Stimulated activated CD8-positive, alpha-beta memory T cell treated with anti-CD3 and anti-CD28 coated beads, Interleukin-15, amount 100 ng/mL, for 48 hours (primary cell): ENCODE data around the gene RPS17.

Experiments
- DNase-seq, 2 donors: peaks; one replicate each; pipeline ENCODE4 v3.0.0-alpha.2; 2020; ENCODE audit warnings: low read depth in 2 of 2

Gene RPS17

DNA sequence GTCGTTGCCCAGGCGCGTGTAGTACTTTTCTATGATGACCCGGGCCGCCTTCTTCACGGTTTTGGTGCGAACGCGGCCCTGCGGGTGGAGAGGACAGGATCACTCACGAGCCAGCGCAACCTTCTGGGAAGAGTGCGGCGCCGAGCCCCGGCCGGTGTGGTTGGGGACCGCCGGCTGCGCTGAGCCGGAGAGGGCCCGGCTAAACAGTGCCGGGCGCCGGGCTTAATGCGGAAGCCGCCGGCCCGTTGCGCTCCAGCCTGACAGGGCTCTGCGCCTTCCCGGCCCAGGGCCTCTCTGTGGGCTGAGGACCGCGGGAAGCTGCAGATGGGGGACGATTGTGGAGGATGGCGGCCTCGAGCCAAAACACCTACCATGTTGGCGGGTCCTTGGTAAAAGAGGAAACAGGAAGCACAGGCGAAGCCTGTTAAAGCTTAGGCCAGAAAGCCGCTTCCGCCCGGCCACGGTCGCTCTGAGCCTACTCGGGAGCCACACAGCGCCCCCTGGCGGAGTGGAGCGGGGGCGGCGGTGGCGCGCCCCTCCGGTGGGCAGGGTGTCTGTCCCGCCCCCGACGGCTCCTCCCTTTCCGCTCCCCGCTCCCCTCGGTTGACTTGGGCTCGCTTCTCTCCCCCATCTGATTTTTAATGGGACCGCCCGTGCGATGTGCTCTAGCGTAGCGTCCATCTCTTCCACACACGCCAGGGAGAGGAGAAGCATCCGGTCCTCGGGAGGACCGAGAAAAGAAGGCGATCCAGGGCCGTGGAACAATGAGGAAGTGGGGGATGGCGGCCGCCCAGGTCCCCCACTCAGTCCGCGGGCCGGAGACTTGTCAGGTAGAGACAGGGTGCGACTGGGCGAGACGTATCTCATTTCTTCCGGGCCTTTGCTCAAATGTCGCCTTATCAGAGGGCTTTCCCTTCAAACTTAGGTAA is at the start of gene RPS17:
TSS of gene RPS17 (minus strand) at position 403 of the 929 bp plus-strand sequence. CDS start at position 374, 29 bp downstream.
- peak; percentile 97 to 98 for DNase-seq

DNA sequence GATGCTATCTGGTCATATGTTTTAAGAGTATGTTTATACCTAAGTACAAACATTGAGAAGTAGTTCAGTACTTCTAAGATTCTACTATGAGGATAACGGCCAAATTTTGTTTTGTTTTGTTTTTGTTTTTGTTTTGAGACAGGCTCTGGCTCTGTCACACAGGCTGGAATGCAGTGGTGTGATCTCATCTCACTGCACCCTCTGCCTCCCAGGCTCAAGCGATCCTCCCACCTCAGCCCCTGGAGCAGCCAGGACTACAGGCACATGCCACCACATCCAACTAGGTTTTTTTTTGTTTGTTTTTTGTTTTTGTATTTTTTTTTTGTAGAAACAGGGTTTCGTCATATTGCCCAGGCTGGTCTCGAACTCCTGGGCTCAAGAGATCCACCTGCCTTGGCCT is 47.5 kb upstream of the RPS17 start:
- no peak for DNase-seq

DNA sequence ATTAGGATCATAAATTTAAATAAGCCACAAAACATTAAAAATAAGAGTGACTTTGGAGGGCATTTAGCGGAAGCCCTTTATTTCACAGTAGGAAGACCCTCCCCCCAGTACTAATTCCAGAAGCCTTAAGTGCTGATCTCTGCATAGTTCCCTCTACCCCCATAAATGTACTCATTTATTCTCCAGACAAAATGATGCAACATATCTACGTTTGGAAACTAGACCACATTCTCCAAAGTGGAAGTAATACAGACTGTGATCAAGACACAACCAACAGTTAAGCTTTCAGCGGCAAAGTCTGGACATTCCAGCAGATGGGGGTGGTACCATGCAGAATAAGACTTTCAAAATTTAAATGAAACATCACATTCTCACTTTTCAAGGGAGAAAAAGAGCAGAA is 44.8 kb upstream of the RPS17 start:
- no peak for DNase-seq

DNA sequence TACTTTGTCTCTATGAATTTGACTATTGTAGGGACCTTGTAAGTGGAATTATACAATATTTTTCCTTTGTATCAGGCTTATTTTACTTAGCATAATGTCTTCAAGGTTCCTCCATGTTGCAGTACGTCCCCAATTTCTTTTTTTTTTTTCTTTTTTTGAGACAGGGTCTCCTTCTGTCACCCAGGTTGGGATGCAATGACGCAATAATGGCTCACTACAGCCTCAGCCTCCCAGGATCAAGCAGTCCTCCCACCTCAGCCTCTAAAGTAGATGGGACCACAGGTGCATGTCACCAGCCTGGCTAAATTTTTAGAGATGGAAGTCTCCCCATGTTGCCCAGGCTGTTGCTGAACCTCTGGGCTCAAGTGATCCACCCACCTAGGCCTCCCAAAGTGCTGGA is 40.5 kb upstream of the RPS17 start:
- no peak for DNase-seq

DNA sequence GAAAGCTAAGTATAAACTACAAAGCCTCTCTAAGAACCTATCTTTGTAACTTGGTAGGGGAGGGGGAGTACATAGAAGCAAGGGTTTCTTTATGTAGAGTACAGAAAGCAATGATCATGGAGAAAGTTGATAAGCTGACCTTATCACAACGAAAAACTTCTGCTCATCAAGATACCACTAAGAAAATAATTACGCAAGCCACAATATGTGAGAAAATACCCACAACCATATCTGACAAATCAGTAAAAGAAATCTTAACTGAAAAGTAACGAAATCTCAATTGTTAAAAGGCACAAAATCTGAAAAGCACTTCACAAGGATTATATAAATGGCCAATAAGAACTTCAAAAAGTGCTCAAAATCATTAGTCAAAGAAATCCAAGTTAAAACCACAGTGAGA is 35.1 kb upstream of the RPS17 start:
- DNase-seq = no peak

DNA sequence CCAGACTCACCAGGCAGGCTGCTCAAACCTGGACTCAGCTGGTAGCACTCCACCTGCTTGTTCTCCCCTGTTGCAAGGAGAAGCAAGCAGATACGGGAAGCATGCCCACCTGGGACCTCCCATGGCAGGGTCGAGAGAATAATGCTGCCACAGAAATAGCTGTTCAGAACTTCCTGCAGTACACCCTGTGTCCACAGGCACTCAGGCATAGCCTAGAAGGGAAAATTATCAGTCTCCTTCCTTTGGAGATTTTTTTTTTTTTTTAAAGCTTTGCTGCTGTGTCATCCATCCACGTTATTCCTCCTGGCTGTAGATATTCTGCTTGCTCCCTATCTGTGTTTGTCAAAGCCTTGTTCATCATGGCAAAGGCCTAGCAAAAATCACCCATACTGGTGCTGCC is 32.7 kb upstream of the RPS17 start:
- DNase-seq = no peak

DNA sequence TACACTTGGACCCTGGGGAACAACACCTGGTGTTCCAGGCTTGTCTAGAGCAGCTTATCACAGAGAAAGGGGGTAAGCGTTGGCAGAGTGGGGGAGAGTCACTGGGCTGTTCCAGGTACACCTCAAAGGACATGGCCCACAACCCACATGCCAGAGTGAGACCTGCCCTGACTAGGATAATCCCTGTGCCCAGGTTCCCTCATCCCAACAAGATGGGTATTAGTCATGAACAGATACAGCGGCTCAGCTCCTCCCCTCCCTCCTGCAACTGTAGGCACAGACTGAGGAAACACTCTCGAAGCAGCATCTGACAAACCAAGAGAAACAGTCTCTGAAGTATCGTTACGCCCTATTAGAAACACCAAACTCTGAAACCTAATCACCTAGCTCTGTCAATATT is 32.1 kb upstream of the RPS17 start:
- DNase-seq = no peak

DNA sequence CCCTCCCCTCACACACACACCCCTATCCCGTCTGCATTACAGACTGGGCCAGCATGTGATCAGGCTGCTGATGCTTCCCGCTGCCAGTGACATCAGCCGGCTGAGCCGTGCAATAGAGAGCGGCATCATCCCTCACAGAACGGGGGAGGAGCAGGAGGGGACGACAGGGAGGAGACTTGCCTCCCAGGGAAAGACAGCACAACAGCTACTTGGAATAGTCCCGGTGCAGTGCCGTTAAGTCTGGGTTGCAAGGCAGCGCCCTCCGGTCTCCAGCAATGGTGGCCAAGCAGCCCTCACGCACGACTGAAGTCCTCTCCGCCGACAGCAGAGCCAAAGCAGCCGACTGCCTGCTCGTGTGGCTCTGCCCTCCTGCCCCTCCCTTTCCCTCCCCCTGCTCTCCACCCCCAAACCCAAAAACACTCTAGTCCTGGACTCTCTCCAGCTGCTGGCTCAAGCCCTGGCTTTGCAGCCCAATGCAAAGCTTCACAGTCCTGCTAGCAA is 31.5 kb upstream of the RPS17 start:
- DNase-seq = no peak

DNA sequence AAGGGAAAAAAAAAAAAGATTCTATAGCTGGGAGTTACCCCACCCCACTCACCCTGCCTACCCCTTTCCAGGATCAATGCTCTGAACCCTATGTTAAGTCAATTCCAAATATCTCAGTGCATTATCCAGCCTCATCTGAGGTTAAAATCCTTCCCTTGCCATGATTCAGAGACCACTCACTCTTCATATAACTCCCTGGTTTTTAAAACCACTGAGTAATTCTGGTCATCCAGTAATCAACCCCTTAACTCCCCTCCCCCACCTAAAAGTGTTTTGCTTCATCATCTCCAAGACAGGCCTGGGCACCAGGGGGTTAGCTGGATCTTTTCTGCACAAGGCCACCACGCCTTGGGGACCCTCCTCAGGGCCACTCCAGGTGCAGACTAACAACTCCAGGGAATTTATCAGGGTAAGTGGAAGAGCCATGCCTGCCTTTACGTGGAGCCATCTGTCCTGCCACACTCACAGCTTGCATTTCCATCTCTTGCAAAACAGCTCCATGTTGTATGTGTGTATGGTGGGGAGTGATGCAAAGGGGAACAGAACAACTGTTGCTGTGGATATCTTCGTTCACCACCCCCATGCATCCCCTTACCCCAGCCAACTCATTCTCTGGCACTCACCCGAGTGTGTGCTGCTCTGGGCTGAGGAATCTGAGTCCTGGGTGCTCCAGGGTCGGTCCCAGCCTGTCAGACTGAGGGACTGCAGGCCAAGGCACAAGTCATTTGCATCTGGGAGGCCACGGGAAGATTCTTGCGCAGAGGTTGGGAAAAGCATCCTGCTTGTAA is 30.7 kb upstream of the RPS17 start:
- DNase-seq = no peak

DNA sequence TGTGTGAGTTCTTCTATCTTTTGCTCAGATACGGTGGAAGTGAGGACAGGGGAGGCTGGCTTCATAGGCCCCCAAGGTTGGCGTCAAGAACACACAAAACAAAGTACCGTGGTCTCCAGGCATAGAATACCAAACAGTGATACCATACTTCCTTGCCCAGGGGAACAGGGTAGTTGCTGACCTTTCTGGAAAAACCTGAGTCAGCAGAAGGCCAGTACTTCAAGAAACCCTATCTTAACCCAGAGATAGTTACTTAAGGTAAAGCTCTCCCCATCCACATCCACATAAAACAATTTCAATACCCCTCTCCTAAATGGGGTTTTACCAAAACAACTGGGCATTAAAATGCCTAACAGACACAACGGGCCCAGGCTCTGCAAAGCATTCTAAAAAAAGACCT is 29.6 kb upstream of the RPS17 start:
- no peak for DNase-seq

DNA sequence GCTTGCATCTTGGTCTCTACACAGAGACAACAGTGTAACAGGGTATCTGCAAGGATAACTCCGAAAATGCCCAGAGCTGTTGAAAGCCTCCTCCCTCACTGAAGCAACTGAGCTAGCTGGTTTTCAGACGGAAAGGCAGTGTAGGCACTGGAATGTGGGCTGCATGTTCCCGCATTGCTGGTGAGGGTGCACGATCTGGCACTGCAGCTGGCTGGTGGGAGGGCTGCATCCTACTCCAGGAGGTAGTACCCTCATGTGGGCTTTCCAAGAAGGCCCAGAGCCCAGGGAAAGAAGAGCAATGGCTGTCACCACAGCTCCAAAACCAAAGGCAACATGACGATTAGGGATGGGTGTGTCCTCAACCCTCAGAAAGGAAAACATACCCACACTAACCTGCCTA is 28.7 kb upstream of the RPS17 start:
- no peak for DNase-seq

DNA sequence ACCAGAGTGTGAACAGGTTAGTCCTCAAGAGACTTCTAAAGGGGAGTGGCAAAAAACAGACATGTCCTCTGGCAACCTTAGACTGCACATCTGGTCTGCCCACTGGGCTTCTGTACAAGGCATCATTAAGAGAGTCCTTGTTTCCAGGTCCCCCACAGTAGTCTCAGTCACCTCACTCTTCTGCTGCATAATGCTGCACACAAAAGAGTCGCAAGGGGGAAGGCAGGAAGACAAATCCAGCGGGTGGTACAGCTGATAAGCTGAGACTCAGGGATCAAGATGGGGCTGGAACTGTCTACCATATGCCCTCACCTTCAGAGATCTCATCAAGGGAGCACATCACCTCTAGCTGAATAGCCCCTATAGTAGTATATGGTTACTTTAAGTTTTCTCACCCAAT is 27.4 kb upstream of the RPS17 start:
- DNase-seq = no peak

DNA sequence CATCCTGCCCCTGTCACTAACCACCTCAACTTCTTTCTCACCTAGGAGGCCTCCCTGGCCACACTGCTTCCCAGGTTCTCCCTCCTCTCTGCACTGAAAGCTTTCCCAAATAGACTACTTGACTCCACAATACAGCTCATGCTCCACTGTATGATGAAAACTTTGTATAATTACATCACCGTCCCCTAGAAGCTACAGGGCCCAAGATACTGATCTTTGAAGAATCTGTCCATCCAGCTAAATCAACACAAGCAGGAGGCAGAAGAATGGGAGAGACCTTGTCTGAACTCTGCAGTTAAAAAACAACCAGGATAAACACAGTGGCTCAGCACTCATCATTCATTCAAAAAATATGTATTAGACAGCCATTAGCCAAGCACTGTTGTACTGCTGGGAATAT is 26.4 kb upstream of the RPS17 start:
- no peak for DNase-seq

DNA sequence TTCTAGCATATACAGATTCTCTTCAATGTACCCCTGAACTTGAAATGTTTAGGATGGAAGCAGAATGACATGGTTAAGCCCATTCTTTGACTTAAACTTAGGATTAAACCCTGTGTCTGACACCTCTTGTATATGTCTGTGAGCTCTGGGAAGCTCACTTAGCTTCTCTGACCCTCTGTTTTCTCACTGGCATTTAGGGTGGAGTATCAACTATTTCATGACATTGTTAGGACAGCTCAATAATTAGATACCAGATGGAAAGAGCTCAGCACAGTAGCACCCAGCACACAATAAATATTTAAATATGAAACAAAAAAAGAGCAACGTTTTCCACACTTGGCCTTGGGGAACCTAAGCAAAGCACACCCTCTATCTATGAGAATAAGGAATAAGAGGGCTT is 18.2 kb upstream of the RPS17 start:
- DNase-seq = no peak

DNA sequence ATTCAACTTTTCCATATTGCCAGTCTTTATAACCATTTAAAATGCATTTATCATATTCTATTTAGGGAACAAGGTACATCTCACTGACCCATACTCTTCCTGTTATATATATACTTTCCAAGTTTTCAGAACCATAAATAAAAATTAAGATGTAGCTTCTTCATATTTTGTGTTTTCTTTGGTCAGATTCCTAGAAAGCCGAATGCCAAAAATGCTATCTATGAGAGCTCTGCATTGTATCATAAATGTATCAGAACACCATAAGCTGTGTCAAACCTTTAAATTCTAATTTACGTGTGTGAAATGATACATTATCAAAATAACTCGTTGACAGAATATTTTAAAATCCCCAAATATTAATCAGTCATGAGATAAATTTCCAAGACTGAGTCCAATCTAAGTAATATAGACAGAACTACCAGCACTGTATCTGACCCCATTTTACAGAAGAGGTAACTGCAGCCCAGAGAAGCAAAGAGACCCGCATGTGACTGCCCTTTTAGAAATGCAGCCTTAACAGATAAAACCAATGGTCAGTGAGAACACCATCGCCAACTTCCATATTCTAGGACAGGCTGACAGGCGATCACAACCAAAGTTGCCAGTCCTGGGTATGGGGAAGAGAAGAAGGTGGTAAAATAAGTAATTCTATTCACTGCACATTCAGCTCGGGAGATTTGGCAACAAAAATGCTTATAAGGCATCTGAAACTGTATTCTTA is 16.2 kb upstream of the RPS17 start:
- no peak for DNase-seq

DNA sequence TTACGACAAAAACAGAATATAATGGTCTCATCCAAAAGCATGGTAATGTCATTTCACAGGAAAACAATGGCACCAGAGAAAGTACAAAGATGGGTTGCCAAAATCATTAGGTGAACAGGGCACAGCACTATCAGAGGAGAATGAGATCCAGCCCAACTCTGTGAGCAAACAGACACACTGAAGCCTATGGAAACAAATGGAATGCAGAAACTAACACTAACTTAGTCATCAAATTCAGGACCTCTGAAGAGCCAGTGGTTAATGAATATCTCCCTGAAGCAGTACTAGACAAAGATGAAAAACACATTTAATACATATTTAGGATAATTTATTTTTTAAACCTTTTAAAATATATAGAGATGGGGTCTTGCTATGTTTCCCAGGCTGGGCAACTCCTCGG is 14.6 kb upstream of the RPS17 start:
- DNase-seq = no peak

DNA sequence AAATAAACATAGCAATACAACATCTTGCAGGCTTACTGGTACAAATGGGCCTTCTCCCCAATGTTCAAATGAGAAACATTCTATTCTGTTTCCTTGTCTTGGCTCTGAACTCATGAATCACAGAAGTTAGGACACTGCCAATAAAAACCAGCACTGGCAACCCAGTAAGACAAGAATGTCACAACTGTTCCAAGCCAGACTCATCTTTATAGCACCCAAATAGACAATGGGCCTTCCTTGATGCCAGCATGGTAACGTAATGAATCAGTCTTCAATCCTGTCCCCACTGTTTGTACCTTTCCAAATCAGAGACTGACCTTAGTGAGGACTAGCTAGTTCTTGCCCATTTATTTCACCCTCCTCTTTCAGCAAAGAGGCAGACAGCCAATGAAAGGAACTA is 14.1 kb upstream of the RPS17 start:
- DNase-seq = no peak

DNA sequence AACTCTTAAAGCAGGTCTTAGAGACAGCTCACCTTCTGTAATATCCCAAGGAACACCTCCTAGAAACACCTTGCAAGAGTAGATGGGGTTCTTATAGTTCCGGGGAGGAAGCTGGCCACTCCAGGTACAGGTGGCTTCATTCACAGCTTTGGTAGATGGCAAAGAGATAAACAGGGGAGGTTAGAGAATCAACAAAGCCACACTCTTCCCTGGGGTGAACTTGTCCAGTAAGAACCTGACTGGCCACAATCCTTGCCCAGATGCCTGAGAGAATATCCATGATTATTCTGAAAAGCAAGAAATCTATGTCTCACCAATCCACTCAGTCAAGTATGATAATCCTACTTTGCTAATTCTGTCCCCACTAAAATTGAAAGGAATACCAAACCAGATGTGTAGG is 13.6 kb upstream of the RPS17 start:
- DNase-seq = no peak

DNA sequence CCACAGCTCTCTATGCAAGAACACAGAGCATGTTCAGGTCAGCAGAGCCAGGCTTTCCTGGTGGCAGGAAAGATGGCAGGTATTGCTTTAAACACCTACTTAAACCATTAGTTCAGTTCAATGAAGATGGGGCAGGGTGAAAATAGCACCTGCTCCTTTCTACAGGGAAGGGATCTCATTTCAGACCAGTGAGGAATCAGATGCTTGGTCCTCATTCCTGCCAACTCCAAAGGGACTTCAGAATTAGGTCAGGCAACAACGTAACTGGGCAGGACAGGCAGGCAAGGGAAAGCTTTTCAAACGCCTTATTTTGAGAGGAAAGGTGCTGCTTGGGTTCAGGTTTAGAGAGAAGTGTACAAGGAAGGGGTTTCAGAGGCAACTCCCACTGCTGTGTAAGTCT is 12.6 kb upstream of the RPS17 start:
- no peak for DNase-seq

DNA sequence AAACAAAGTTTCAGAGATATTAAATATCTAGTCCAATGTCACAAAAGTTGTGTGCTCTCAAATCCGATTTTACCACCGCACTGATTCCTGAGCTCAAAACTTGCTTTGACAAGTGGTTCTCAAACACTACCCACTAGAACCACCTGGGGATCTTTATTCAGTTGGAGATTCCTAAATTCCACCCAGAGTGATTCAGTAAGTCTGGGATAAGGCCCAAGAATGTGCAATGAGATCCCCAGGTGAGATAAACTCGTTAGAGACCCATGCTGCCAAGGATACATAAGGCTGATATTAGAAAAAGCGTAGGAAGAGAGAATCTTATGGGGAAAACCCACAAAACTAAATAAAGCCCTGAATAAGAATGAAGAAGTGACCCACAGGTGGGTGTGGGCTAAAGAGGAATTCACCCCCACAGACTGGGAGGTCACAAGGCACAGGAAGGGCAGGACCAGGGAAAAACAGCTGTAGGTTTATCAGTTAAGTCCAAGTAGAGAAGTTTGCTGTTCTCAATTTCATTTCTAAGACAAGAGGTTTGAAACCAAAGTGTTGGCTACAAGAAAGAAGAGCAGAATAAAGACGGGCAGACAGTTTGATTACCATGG is 11.5 kb upstream of the RPS17 start:
- no peak for DNase-seq

DNA sequence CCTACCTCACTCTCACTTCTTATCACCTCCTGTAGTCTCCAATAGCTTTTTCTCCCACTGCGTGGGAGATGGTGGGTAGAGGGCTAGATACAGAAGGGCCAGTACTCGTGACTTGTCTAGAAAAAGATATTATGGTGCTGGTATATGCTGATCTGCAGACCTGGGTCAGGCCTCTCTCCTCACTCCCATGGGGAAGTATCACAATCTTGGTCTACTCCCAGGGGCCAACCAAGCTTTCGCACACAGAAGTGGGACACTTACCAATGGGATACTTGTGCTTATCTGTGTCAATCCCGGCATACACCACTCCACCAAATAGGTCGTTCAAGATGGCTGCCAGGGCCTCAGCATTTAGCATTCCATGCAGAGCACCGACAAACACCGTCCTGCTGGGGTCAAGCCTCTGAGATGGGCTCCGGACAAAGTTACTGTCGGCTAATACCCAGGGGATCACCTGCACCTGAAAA is 9.0 kb upstream of the RPS17 start:
- DNase-seq = no peak

DNA sequence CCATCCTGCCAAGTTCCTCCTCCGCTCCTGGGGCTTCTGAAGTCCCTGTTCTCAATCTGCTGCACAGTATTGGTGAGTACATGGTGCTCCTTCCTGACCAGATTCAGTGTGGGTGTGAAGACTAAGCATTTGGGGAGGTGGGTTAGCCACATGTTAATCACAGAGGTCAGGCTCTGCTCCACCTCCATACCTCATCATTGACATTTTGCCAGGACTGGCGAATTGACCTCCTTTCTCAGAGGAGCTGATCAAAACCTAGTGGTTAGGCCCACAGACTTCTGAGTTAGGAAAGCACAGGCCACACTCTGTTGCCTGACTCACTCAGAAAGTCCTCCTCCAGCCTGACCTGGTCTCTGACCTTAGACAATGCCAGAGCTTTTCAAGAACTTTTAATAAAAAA is 8.4 kb upstream of the RPS17 start:
- peak; percentile 33 to 41 for DNase-seq
